ENCODE results near the gene CATSPER3.

Gene CATSPER3

GRCh38 chr5:135041145-135041587 is 73.5 kb downstream of the CATSPER3 start:
- no peak for DNase-seq (ENCODE audit: low read depth)

DNA sequence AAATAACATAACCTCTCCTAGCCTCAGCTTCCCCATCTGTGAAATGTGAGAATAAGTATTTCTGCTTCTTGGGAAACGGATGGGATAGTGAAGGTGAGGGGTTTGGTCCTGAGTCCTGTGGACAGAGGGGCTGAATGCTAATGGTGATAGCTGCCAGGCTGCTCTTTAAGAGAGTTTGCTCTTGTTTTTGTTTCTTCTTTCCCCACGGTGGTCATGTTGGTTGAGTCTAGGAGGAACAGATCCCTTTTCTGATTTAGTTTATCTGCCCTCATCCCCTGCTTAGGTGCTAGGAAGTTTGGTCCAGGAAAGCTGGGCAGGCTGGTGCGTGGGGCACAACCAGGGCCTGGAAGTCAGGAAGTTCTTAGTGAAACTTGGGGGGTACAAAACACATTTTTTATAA is 74.0 kb downstream of the CATSPER3 start:
- DNase-seq (ENCODE audit: low read depth) = no peak

DNA sequence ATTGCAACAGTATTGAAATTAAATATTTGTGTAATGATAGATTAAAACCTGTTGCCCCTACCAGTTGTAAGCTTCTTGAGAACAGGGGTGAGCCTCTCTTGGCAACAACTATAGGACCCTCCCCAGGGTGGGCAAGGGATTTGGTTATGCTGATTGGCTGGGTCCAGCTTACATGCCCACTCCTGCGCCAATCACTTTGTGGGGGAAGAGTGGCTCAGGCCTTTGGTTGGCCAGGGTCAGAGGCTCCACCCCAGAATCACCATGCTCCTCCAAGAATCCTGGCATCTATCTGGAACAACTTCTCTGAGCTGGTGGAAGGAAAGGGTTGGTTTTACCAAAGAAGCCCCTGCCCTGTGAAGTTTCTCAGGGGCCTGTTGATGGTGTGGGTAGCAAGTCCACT is 74.9 kb downstream of the CATSPER3 start:
- DNase-seq (ENCODE audit: low read depth) = no peak

- no peak for DNase-seq (ENCODE audit: low read depth)
Observed at GRCh38 chr5:135045488-135045887, 77.8 kb downstream of the CATSPER3 start.

DNA sequence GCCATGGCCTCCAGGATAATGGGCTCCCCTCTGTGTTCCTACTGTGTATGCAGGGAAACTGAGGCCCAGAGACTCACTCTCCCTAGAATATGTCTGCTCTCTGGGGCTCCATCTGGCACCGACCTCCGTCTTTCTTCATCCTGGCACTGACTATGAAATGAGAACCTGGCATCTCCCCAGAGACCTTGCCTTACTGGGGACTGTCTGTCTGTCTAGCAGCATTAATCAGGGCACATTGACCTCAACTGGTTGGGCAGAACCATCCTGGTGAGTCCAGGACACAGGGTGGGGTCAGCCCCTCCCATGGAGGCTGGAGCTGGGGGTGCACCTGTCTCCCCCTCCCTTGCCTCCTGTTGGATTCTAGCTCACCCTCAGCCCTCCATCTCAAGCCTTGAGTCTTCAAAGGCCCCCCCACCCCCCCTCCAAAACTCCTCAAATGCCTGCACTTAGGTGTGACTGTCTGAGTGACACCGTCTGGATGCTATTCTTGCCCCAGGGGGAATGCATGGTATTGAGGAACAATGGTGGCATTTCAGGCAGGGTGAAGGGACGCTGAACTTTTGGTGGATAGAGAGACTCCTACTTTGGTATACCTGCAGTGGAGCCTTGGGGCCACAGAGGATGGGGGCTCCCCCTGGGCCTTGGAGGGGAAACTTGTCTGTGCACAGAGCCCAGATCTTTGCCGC is 79.1 kb downstream of the CATSPER3 start:
- DNase-seq (ENCODE audit: low read depth) = no peak

GRCh38 chr5:135047347-135047695 is 79.6 kb downstream of the CATSPER3 start:
- no peak for DNase-seq (ENCODE audit: low read depth)

GRCh38 chr5:135048286-135048685 is 80.6 kb downstream of the CATSPER3 start:
- no peak for DNase-seq (ENCODE audit: low read depth)

DNA sequence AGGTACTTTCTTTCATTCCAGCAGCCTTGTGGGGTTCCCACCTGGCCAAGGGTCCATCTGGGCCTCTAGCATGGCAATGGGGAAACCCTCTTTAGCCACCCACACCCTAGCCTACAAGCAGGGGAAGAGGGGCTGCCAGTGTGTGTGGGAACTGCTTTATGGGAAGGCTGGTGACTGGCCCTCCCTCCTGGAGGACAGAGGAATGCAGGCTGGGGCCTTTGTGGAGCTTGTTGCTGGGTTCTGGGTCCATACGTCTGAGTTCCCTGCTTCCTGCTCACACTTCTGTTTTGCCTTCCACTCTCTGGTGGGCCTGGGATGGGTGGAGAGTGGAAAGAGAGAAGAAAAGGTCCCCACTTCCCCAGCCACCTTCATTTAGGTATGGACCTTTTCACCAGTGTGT is 81.2 kb downstream of the CATSPER3 start:
- no peak for DNase-seq (ENCODE audit: low read depth)

DNA sequence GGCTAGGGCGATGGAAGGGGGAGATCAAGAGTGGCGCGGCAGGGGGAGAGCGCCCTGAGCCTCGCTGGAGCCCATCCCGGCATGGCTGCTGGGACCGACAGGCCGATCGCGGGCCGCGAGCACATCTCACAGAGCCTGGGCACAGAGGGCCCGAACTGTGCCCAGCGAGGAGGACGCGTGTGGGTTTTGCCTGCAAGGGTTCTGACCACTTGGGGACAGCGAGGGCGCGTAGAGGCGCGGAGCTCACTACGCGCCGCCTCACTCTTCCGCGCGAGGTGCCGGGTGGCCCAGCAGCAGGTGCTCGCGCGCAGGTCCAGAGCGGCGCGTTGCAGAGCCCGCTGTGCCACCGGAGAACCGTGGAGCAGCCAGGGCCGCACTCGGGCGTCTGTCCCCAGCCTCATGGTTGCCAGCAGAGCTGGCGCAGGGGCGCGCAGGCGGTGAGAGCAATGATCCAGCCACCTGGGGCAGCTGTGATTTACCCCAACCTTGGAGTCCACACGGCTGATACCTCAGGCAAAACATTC is 82.6 kb downstream of the CATSPER3 start:
- no peak for DNase-seq (ENCODE audit: low read depth)

GRCh38 chr5:135051399-135051798 is 83.7 kb downstream of the CATSPER3 start:
- DNase-seq (ENCODE audit: low read depth) = no peak

GRCh38 chr5:135051872-135052271 is 84.2 kb downstream of the CATSPER3 start:
- DNase-seq (ENCODE audit: low read depth) = no peak

DNA sequence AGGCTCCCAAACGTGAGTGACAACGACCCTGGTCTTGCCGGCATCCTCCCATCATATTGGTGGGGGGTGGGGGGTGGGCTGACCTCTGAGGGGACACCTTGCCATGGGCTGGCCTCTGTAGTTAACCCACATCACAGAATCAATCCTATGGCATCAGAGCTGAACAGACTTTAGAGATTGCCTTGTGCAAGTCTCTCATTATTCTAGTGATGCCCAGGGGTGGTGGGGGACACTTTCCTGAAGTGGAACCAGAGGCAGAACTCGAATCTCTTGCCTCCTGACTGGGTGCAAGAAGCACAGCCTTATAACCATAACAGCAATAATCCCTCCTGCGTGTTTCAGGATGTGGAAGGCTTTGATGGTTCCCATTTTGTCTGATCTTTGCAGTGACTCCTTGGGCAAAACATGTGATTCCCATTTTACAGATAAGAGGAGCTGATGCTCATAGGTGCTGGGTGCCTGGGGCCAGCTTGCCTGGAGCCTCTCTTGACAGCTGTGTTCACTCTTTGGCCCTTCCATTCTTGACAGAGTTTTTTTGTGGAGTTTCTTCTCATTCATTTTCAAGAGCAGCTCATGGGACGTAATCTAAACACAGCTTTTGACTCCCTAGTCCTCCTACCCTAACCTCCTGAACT is 84.9 kb downstream of the CATSPER3 start:
- no peak for DNase-seq (ENCODE audit: low read depth)

GRCh38 chr5:135053278-135053677 is 85.6 kb downstream of the CATSPER3 start:
- DNase-seq (ENCODE audit: low read depth) = no peak

DNA sequence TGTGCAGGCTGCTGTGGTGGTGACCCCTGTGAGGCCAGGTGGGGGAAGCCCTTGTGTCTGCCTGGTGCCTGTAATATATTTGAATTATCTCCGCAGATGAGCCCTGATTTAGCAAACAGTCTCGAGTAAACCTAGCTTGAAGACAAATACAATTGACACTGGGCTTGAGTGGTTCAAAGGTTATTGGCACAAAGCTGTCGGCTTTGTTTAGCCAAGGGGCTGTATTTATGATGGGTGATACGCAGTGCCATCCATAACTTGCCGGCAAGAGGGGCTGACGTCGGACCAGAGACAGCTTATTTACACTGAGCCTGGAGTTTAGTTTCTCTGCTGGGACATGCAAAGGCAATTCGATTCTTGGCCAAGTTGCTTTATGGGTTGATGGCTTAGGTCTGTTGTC is 86.3 kb downstream of the CATSPER3 start:
- DNase-seq (ENCODE audit: low read depth) = no peak

- no peak for DNase-seq (ENCODE audit: low read depth)
Observed at GRCh38 chr5:135054546-135054945, 86.8 kb downstream of the CATSPER3 start.

GRCh38 chr5:135055396-135055795 is 87.7 kb downstream of the CATSPER3 start:
- no peak for DNase-seq (ENCODE audit: low read depth)

GRCh38 chr5:135056316-135057030 is 88.8 kb downstream of the CATSPER3 start:
- no peak for DNase-seq (ENCODE audit: low read depth)

- DNase-seq (ENCODE audit: low read depth) = no peak
Observed at GRCh38 chr5:135057233-135057632, 89.5 kb downstream of the CATSPER3 start.

GRCh38 chr5:135058331-135058732 is 90.6 kb downstream of the CATSPER3 start:
- DNase-seq (ENCODE audit: low read depth) = no peak

- no peak for DNase-seq (ENCODE audit: low read depth)
Observed at GRCh38 chr5:135059000-135059923, 91.6 kb downstream of the CATSPER3 start.

DNA sequence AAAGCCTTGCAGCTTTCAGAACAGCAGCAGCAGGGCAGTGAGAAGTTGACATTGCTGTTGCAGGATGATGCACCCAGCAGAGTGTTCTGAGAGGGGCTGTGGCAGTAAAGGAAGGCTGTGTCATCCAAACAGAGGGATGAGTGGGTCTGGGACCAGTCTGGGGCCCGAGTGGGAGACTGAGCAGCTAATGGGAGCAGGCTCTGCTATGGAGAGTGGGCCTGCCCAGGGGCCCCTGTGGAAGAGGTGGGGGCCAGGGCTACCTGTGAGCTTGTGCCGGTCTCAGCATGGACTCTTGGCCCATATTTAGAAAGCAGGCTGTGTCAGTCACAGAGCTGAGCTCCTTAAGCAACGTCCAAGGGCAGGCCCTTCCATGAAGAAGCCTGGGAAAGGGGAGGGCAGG is 92.3 kb downstream of the CATSPER3 start:
- DNase-seq (ENCODE audit: low read depth) = no peak

DNA sequence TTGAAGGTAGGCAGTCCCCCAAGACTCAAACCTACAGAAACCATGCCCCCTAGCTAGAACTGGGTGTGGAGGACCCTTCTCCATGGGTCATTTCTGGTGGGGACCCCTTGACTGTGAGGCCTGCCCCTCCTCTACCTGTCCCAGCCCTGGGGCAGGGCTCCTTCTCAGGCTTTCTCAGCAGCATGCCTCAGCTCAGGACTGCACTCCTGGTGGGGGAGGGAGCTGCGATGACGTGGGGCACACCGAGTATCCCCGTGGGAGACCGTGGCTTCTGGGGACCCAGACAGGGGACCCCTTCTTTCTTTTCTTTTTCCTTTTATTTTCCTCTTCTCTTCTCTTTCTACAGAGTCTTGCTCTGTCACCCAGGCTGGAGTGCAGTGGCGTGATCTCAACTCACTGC is 93.3 kb downstream of the CATSPER3 start:
- DNase-seq (ENCODE audit: low read depth) = no peak

Measured in activated T-helper 9 cell treated with anti-CD3 and anti-CD28 coated beads, Interleukin-2, amount 50 U/mL, for 16 hours (primary cell).